Stimulated activated naive CD4-positive, alpha-beta T cell (primary cell): ENCODE measurements around the gene ANK2.

ENCODE experiments used
- DNase-seq, 6 experiments: peaks; one replicate each; lab custom pipeline; 2025; lab: John Stamatoyannopoulos, UW

The ANK2 gene

DNA sequence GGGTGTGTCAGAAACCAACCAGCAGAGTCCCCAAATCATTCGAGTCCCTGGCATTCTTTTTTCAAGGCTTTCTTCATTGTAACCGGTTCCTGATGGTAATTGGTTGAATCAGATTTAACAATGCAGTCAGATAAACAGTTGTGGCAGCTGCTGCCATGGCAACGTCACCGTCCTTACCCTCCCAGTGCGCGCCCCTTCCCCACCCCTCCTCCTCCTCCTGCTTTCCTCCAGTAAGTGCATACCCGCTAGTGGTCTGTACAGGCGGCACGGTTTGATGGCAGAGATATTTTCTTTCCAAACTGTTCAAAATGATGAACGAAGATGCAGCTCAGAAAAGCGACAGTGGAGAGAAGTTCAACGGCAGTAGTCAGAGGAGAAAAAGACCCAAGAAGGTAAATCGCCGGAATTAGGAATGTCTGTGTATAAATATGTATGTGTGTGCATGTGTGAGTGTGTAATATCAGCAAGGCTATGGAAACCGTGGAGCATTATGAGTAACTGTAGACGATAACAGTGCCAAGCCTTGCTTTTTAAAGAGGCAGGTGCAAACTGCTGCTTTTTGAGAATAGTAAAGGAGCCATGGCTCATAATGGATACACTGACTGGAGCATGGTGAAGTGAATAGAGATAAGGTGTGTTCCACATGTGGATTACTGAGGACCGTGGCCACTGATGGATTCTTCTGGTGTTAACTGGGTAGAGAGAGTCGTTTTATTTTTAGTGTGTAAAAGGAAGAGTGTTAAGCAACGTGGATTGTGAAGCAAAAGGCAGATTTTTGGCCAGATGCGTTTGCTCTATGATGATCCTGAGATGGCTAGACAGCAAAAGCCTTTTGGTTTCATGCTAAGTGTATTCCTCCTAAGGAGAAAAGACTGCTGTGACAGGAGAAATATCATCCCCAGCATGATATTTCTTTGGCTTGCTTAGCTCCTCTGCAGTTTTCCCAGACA, at the start of gene ANK2:
TSS of gene ANK2 (plus strand) at position 233 of the 950 bp plus-strand sequence. CDS start at position 309, 76 bp downstream.
- DNase-seq, result no peak

DNA sequence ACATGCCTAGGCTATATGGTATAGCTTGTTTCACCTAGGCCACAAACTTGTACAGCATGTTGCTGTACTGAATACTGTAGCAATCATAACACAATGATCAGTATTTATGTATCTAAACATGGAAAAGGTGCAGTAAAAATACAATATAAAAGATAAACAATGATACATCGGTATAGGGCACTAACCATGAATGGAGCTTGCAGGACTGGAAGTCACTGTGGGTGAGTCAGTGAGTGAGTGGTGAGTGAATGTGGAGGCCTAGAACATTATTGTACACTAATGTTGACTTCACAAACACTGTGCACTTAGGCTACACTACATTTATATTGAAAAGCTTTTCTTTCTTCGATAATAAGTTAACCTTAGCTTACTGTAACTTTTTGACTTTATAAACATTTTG, 45.6 kb upstream of the ANK2 start:
- DNase-seq, result no peak

DNA sequence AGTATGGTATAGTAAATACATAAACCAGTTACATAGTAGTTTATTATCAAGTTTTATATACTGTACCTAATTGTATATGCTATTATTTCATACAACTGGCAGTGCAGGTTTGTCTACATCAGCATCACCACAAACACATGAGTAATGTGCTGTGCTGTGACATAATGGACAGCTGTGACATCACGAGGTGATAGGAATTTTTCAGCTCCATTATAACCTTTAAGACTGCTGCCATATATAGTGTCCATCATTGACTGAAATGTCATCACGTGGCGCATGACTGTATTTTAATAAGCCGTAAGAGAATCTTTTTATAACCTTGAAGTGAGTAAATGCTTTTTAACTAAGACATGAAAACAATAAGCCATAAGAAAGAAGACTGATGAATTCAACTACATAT, 44.8 kb upstream of the ANK2 start:
- no peak for DNase-seq

DNA sequence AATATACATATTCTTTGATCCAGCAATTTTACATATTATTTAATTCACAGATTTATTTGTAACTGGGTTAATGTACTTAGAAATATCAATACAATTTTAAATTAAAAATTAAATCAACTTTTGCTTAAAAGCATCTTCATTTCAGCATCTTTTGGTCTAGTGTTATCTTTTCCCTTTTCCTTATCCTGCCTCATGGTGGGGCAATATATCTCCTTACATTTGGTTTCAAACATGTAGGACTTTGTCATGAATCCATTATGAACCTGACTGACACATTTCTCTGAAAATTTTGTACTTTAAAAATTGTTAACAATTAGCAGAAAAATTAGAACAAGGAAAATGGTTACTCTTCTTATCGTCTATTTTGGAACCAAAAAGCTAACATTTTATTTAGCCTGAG, 42.8 kb upstream of the ANK2 start:
- DNase-seq, result no peak

DNA sequence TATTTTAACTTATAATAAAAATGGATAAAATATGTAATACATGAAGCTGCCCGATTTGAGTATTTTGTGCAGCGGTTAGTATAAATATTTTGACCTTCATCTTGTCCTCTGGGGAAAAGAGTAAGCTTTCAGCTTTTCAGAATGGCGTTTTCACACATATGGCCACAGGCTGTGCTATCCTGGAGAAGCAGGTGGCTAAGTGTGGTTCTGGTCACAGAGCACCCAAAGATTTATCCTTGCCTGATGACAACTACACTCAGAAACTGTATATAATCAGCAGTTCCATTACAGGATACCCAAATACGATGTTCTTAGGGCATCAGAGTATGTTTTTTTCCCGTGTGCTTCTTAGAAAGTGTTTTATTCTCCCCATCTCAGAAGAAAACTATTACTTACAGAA, 42.3 kb upstream of the ANK2 start:
- no peak for DNase-seq

DNA sequence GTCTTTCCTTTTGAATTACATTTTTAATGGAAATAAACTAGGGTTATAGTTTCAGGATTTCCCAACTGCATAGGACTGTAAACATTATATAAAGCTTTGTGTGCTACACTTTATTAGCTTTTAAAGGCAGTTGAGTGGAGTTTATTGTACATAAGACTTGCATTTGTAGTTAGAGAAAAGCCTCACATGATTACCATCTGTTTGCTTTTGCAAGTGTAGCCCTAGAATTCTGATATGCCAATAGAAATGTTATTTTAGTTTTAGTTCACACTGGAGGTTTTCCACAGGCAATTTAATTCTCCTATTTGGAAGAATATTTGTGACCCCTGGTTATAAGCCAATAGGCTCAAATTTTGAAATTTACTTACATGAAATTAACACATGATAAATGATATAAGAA, 41.3 kb upstream of the ANK2 start:
- no peak for DNase-seq

DNA sequence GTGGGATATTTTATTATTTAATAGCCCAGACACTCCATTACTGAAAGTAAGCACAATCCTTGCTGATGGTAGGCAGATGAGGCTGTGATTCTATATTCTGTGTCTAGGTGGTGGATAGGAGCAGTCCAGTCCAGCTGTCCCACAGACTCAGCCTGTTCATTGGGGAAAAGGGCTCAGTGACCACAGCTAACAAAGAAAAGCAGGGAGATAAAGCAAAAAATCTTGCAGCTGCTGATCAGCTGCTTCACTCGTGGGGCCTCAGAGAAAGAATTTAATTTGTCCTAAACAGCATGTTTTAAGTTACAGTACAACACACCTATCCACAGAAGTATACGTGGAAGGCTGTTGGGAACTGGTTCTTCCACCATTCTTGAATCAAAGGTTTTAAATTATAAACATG, 40.7 kb upstream of the ANK2 start:
- no peak for DNase-seq

DNA sequence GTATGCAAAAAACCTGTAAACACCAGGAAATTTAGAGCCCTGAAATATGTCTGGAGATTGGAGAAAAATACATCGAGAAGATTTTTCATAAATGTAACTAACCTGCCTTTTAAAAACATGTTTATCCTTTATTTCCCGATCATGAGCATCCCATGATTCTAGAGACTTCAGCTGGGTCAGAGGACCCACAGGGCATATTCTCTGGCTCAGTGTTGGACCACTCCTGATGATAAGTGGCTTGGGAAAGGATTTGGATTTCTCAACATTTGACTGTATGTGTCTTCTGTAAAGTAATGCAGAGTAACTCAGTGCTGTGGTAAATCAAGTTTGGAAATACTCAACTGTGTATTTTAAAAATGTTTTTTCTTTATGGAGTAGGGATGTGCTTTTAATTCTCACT, 40.0 kb upstream of the ANK2 start:
- no peak for DNase-seq

DNA sequence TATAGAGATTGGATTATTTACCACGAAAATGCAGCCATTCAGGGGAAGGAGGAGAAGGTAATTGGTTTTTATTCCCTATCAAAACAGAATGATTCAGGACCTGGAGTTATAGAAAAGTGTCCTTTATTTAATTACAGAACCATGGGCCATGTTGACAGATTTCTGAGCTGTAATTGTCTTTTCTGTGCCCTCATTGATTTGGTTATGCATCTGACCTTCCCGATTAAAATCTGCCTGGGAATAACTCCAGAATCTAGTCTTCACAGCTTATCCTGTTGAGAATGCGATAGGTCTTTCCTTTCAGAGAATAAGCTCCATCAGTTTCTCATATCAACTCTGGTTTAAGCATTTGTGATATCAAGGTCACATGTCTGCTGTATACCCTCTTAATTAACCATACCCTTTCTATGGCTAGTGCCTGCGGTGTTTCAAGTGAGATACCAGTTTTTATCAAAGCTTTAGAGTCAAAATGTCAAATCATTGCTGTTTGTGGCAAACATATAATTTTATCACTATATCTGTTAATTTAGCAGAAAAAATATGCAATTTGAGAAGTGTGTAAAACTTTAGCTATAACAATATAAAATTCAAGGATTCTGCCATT, 37.2 kb upstream of the ANK2 start:
- no peak for DNase-seq

DNA sequence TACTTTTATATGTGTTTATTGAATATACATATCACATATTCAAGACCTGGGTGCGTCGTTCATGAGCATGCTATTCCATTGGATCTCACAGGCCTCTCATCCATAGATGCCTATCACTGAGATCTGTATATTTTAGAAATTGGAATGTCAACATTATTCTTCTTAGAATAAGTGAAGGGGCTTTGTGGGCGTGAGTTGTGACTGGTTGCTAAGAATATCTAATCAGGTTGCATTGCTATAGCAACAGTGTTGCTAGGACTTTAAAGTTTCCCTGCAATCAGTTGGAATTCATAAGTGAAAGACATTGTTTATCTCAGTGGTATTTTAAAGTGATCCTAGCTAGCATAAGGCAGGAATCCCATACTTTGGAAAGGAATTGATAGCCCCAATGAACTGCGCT, 36.7 kb upstream of the ANK2 start:
- no peak for DNase-seq

DNA sequence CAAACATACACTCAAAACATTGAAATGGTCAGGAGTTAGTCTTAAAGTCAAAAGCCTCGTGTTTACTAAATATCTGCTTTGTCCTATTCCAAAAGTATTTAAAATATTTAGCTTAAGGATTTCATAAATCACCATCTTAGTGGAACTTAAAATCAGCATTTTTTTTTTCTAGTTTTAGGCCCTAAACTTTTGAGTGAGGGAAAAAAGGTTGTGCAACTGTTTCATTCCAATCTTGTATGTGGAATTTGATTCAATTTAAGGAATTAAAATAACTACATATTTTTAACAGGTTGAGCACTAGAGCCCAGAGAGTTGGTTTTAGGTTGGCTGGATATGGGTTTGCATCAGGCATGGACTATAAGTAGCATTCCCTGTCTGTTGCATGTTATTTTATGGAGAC, 35.7 kb upstream of the ANK2 start:
- no peak for DNase-seq

DNA sequence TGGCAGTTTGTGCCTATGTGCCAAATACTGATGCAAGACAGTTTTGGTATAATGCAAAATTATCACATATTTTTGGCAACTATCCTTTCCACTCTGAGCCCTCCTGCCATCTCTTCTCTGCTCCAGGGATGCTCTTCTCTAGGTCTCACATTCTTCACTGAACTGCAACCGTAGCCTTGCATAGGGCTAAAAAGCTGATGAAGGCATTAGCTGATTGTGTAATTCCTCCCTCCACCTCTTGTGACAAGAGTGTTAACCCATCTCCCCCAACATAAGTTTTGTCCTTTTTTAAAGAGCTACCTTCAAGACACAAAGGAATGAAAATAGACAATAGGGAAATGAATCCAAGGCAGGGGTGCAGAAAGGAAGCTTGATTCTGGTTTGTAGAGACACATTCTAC, 33.1 kb upstream of the ANK2 start:
- no peak for DNase-seq

DNA sequence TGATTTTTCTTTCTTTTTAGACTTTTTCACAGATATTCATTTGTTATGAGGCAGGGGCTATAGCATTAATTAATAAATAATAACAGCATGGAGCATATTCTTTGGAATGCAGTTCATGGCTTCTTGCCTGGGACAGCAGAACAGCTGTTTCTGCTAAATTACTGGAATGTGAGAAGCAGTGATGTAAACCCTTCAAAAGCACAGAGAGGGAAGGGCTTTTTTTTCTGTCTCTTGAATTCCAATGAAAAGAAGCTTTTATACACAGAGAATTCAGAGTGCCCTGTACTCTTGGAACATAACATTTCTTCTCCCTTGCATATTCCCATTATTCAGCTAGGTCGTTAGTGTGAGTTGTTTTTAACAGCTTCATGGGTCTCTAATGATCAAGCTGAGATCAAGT, 28.5 kb upstream of the ANK2 start:
- DNase-seq, result no peak

DNA sequence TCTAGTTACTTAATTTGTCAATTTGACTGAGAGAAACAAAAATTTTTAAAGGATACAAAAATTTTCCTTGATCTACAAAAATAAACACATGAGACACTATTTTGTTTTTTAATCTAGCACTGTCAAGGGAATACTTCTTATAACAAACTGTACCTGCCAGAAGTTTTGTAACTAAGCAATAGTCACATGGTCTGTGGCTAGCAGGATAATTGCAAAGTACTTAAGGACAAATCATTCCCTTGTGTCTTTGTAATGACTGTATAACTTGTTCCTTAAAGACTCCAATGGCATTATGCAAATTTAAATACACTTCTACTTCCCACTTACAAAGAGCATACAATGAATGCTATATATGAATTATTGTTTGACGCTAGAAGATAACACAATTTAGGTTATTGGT, 25.1 kb upstream of the ANK2 start:
- DNase-seq, result no peak

DNA sequence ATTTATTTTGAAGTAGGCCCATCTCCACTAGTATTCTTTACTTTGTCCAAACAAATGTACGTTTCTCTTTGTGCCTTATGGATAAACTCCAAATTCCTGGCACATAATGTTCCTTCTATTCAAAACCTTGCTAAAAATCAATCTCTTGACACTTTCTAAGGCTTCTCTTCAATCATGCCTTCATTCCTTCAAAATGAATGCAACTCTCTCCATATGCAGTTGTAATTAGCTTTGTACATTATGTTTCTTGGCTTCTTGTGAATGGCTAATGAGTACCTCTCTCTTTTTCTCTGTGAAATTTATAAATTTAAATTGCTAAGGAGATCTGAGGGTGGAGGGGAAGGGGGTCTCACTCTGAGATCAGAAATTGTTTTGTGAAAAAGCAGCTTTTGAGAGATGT, 24.0 kb upstream of the ANK2 start:
- no peak for DNase-seq

DNA sequence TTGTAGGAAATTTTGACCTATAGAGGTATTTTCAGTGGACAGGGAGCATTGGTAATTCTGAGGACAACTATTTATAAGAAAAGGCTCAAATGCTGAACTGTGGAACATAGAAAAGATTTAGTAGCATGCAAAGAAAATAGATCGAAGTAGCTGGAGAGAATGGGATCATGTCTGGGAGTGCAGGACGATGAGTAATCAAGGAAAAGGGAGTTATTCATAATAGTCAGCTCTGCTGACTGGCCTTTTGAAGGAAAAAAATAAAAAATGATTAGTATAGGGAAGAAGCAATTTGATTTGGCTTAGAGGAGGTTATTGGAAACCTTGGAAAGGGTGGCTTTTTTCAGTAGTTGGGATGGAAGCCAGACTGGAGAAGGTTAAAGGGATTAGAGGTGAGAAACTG, 22.9 kb upstream of the ANK2 start:
- no peak for DNase-seq

DNA sequence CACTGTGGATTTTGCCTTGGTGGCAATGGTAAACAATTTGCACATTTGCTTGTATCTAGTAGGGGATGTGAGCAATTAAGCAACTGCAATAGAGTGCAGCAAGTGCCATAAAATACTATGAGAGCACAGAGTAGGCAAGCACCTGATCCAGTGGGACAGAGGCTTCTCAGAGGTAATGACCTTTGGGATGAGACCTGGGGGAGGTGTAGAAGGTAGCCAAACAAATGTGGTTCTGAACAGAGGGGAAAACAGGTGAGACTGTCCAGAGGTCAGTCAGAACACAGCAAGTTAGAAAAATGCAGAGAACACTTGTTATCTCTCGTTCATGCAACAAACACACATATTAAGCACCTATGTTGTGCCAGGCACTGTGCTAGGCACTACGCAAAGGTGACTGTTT, 21.4 kb upstream of the ANK2 start:
- no peak for DNase-seq

DNA sequence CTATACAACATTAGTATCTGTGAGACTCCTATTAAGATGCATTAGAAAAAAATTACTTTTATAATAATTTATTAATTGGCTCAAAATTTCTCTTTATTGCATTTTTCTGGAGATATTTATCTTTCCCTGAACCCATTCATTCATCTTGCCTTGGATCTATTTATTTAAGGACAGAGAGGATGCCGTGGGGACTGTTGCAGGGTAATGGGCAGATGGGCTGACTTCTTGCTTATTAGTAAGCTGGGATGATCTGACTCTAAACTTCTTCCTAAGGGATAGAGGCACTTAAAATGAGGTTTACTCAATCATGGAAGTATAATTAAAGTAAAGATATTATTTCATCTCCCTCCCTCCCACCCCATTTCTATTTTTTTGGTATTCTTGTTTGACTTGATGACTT, 18.2 kb upstream of the ANK2 start:
- no peak for DNase-seq

DNA sequence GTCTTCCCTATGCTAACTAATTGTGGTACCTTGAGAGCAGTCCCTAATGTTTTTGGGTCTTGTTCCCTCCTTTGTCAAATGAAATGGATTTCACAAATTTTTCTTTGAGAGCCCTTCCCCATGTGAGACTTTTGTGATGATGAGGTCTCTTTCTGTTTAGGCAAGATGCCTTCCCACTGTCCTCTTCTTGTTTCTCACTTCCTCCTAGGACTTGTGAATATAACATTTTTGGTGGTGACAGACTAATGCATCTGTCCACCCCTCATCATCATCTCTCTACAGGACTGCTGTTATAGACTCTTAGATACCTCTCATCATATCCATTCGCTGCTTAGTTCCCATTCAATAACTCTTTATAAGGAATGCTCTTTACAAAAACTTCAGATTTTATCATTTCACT, 8.7 kb upstream of the ANK2 start:
- no peak for DNase-seq

DNA sequence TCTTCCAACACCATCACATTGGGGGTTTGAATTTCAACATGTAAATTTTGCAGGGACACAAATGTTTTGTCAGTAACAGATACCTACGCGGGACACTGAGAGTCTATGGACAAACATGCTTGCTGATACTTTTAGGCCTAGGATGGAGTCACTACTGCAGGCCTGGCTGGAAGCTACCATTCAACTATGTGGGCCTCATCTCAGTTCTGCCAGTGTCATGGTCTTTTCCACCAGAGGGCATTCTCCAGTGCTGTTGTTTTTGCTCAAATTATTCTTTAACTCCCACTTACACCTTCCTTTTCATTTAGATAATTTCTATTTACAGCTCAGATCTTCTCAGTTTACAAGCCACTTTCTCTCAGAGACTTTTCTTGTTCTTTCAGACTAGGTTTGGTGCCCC, 7.0 kb upstream of the ANK2 start:
- no peak for DNase-seq

DNA sequence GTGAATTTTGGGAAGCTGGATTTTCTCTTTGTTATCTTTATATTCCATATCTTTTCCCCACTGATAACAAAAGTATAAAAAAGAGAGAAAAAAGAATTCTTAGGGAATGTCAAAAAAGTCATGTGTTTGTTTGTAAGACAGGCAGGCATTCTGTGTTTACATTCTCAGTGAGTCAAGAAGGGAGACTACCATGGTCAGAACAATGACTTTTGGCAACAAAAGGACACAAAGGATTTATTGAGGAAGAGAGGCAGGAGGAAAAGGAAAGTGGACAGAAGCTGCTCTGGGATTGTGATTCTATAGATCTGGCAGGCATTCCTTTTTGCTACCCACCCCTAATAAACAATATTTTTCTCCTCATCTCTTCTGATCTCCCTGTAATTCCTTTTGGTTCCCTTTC, 5.9 kb upstream of the ANK2 start:
- DNase-seq, result no peak

DNA sequence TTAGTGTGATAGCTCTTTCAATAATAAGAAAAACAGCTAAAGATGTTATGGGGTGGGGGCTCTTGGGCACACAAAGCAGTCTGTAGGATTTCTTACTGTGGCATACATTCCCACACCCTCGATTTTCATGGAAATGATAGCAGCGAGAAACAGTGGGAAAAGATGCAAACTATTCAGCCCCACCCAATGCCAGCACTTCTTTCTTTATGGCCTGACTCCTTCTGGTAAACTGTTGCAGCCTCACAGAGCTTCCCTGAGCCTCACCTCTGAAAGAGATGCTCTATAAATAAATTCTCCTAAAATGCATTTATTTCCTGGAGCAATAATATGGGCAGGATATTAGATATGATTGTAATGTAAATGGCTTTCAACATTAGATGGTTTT, 910 bp downstream of the ANK2 start:
- DNase-seq, result no peak

DNA sequence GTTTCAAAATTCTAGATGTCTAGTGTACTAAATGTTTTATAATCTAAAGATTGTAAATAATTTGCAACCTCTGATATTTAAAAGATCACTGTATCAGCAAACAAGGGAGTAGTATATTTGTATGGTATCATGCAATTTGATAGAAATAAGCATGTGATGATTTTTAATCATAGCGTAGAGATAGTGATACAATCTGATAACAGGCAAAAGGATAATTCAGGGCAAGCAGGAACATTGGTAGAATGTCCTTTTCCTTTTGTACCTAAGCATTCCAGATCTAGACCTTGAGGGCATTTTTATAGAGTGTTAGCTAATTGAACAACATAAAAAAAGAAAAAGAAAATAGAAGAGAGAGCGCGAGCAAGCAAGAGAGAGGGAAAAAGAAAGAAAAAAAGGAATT, 1.4 kb downstream of the ANK2 start:
- no peak for DNase-seq

DNA sequence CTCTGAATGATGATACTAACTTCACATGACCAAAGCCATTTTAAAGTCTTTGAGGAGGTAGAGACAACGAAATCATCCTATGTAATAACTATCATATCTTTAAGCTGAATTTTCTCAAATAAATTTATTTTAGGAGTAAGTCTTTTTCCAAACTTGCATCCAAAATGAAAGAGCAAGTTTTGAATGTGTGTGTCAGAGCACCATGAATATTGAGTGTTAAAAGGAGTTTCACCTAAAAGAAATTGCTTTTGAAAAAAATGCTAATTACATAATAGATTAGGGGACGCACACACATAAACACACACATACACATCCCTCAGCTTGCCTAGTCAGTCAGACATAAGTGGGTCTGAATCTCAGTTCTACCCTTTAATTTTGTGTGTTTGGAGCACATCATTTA, 1.9 kb downstream of the ANK2 start:
- DNase-seq, result no peak
